Measurements from ENCODE around the gene SLC25A23.

DNA sequence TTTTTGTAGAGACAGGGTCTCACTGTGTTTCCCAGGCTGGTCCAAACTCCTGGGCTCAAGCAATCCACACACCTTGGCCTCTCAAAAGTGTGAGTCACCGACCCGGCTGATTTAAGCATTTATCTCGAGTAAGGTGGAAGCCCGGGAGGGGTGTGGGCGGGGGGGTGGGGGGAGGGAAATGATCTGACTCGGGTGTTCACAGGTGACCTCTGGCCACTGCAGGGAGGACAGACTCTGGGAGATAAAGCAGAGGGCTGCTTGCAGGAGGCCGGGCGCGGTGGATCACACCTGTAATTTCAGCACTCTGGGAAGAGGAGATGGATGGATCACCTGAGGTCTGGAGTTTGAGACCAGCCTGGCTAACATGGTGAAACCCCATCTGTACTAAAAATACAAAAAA lies 14.1 kb upstream of the SLC25A23 start:
- TF ChIP-seq, protein P1, sequence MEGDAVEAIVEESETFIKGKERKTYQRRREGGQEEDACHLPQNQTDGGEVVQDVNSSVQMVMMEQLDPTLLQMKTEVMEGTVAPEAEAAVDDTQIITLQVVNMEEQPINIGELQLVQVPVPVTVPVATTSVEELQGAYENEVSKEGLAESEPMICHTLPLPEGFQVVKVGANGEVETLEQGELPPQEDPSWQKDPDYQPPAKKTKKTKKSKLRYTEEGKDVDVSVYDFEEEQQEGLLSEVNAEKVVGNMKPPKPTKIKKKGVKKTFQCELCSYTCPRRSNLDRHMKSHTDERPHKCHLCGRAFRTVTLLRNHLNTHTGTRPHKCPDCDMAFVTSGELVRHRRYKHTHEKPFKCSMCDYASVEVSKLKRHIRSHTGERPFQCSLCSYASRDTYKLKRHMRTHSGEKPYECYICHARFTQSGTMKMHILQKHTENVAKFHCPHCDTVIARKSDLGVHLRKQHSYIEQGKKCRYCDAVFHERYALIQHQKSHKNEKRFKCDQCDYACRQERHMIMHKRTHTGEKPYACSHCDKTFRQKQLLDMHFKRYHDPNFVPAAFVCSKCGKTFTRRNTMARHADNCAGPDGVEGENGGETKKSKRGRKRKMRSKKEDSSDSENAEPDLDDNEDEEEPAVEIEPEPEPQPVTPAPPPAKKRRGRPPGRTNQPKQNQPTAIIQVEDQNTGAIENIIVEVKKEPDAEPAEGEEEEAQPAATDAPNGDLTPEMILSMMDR (IDR thresholded peaks at IDR 0.05), result no peak
- no peak for TF ChIP-seq POLR2A (IDR thresholded peaks at IDR 0.05)

Measured in heart left ventricle (tissue), 13 donors.